Stimulated activated CD8-positive, alpha-beta memory T cell treated with anti-CD3 and anti-CD28 coated beads, Interleukin-12 subunit alpha, Interleukin-12 subunit beta, amount 100 ng/mL, for 1 hour (primary cell): ENCODE measurements around the gene SCGB1D2.

Experiments
- DNase-seq: peaks from one replicate; pipeline ENCODE4 v3.0.0-alpha.2; 2020; ENCODE audit warnings: low read depth

The SCGB1D2 gene

GRCh38 chr11:62260261-62260953, 18.4 kb downstream of the SCGB1D2 start:
- DNase-seq, result no peak

- DNase-seq, result no peak
Measured at GRCh38 chr11:62264004-62264403, 22.0 kb downstream of the SCGB1D2 start.

DNA sequence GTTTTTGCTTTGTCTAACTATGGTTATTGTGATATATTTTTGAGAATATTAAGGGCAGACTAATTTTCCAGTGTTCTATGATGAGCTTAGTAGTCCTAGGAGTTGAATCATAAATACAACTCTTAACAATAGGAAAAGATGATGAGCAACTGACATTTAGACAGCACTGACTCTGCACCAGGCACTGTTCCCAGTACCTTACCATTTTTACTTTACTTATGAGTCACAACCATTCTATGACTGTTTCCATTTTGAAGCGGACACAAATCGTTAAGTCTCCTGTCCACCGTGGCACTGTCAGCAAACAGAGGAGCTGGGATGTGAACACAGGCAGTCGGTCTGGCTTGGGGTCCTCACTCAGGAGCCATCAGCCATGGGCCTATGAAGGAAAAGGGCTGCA, 24.5 kb downstream of the SCGB1D2 start:
- no peak for DNase-seq

GRCh38 chr11:62267050-62267449, 25.0 kb downstream of the SCGB1D2 start:
- DNase-seq, result no peak

DNA sequence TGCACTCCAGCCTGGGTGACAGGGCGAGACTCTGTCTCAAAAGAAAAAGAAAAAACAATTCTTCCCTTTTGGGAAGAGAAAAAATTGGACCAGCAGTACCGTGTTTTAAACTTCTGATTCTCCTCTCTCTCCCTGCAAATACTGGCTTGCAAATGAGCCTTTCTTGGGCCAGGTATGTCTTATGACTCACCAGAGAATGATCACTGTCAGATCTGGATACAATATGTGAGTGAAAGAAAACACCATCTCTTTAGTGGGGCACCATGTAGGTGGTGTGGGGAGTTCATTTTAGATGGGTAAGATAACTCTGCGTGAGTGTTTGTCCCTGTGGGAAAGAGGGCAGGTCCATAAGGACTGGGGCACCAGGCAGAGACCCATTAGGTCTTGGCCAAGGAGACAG, 25.5 kb downstream of the SCGB1D2 start:
- no peak for DNase-seq

- DNase-seq, result no peak
Measured at GRCh38 chr11:62269654-62270278, 27.7 kb downstream of the SCGB1D2 start, which contains the start of gene SCGB2A2. Gene SCGB2A2, plus strand, starts transcription at chr11:62270158. Its CDS starts 59 bp downstream, at chr11:62270217.

DNA sequence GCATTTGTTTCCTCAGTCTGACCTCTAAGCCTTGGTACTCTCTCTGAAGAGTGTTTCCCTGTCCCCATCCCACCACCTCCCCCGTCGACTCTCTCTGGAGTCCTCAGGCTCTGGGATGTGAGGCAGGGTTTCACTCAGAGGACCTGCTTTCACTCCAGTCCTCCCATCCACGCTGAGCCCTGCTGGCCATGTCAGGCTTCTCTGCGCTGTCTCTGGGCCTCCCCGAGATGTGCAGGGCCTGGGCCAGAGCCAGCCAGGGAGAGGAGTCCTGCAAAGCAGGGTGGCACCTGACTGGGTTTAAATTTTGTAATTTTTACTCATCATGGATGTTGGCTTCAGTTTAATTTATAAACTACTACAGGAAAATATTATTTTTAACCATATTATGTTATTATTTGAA, 31.2 kb downstream of the SCGB1D2 start:
- DNase-seq, result no peak

DNA sequence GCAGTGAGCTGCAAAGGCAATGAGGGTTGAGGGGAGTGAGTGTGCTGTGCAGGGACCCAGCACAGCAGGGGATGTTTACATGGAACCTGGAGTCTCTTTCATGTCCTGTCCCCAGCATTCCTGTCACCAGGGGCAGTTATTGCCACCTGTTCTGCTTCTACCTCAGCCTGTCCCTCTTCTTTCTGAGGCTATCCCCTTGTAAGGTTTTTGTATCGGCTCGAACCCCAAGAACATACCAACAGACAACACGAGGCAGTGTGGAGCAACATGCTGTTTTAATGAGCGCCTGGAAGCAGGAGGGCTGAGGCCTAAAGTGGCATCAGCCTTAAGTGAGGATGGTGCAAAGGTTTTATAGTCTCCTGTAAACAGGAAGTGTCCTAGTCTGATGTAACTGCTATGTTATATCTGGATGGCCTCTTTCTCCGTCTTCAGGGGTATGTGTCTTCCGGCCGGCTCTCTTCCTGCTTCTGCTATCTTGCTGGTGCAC, 31.8 kb downstream of the SCGB1D2 start:
- no peak for DNase-seq

DNA sequence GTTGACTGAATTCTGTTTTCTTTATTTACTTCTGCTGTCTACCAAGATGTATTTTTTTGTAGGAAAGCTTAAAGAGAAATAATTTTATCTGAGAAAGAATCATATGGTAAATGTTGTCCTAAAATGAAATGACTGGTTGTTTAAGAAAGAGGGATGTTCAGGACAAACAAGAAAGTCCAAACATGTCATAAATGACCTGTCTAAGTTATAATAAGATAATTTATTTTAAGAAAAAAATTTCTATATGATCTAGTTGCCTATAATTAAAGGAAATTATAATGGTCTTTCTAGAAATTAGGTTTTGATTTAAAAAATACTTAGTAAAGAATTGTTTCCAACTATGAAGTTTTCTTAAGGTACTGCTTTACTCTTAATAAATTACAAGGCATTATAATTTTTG, 38.4 kb downstream of the SCGB1D2 start:
- no peak for DNase-seq
